Ovary (tissue), 3 donors: Measurements from ENCODE around the gene SCAMP5.

ENCODE experiments used
- EP300 ChIP-seq: sonication (generic); formaldehyde crosslinking; IDR thresholded peaks from one replicate; pipeline ENCODE4 v1.6.1; 2017; ENCODE audit warnings: antibody characterized with exemption
- POLR2A ChIP-seq: fragments of 450-650 bp; IDR thresholded peaks from one replicate; pipeline ENCODE4 v1.6.1; 2017; ENCODE audit warnings: antibody characterized with exemption, mild to moderate bottlenecking, moderate library complexity
- TF ChIP-seq, protein P1 (sequence below), 3 donors: fragments of 450-650 bp in 2 of 3; fragments of 200-600 bp in 1 of 3; IDR thresholded peaks; one replicate each; pipeline versions ENCODE4 v1.5.1 to v1.8.0; 2016 to 2022; ENCODE audit warnings: antibody characterized with exemption in 3 of 3, mild to moderate bottlenecking in 1 of 3
- donor health status: DM: no; HTN: no; CAD: no.

GRCh38 chr15:74960995-74961588, 34.3 kb upstream of the SCAMP5 start:
- TF ChIP-seq POLR2A (no peak), EP300 (no peak)
- TF ChIP-seq, protein P1, sequence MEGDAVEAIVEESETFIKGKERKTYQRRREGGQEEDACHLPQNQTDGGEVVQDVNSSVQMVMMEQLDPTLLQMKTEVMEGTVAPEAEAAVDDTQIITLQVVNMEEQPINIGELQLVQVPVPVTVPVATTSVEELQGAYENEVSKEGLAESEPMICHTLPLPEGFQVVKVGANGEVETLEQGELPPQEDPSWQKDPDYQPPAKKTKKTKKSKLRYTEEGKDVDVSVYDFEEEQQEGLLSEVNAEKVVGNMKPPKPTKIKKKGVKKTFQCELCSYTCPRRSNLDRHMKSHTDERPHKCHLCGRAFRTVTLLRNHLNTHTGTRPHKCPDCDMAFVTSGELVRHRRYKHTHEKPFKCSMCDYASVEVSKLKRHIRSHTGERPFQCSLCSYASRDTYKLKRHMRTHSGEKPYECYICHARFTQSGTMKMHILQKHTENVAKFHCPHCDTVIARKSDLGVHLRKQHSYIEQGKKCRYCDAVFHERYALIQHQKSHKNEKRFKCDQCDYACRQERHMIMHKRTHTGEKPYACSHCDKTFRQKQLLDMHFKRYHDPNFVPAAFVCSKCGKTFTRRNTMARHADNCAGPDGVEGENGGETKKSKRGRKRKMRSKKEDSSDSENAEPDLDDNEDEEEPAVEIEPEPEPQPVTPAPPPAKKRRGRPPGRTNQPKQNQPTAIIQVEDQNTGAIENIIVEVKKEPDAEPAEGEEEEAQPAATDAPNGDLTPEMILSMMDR (IDR thresholded peaks at IDR 0.05), result no peak
